ENCODE results near the gene SNRNP200.
A peak's percentile ranks its signal among the peaks of the same experiment; 100 is the strongest.
"Not testable (repeated sequence)": the region's sequence is repeated elsewhere in the genome, so short reads cannot be mapped to it uniquely, and the experiment has no call there.

The SNRNP200 gene

DNA sequence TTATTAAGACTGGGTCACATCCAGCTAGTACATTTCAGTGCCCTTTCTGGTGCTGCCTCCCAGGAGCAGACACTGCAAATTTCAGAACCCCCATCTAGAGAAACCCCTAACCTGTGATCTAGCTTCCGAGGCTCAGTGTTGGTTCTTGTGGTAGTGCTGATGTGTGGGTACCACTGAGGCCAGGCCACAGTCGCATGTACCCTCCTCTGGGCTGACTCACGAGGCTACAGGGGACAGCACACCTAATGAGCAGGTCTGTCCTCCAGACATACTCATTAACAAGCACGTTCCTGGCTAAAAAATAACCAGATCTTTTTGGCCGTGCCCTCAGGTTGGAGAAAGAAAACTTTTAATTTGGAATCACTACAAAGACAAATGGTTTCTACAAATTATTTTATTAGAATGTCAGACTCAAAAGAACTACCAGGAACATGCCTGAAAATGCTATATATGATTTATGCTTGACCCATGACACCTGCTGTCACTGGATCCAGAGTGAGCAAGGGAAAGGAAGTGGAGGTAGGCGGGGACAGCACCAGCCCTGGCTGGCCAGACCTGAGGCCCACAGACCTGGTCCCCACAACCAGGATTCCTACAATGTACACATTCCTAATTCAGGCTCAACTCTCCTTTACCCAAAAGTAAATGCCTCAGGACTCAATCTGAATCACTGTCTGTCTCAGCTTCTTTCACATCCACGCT is 30.8 kb downstream of the SNRNP200 start:
- DNase-seq (ENCODE audit: low read depth in 2 of 2), result no peak

DNA sequence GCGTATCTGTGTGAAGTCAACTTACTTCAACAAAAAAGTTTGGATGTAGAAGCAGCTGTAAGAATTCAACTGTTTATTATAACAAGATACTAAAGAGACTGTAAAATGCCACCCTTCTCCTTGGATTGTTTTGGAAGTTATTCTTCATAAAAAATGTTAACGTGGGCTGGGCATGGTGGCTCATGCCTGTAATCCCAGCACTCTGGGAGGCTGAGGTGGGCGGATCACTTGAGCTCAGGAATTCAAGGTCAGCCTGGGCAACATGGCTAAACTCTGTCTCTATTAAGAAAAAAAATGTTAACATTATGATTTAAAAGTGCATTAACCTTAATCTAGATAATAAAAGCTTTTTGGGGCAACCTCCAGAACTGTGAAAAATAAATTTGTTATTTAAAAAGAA is 31.6 kb downstream of the SNRNP200 start:
- DNase-seq (ENCODE audit: low read depth in 2 of 2), result no peak

DNA sequence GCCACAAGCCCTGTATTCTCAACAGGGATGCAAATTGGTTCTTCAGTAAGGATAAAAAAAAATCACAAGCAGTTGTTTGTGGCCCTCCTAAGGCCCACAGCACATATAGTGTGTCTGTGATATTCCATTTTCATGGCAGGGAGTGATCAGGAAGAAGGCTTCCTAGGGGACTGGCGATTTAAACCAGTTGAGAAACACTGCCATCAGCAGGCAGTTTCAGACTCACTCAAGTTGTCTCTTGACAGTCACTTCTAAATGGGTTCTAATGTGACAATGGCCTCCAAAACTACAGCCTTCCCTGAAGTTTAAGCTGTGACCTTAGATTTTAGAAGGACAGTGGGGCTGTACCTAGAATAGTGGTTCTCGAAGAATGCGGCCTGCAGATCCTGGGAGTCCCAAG is 33.4 kb downstream of the SNRNP200 start:
- DNase-seq (ENCODE audit: low read depth in 2 of 2), result no peak

- DNase-seq (ENCODE audit: low read depth in 2 of 2), result peak; percentile 34 to 56
Observed at GRCh38 chr2:96267159-96267971, 38.0 kb downstream of the SNRNP200 start.

GRCh38 chr2:96265840-96266679 is 39.3 kb downstream of the SNRNP200 start, which contains the start of the genes CIAO1 and TMEM127:
TSS of gene CIAO1 (plus strand) at chr2:96266225. CDS start at chr2:96266351, 126 bp downstream.
TSS of gene TMEM127 (minus strand) at chr2:96265997. CDS start at chr2:96265381, 616 bp downstream.
- DNase-seq (ENCODE audit: low read depth in 2 of 2), result peak; percentile 99

DNA sequence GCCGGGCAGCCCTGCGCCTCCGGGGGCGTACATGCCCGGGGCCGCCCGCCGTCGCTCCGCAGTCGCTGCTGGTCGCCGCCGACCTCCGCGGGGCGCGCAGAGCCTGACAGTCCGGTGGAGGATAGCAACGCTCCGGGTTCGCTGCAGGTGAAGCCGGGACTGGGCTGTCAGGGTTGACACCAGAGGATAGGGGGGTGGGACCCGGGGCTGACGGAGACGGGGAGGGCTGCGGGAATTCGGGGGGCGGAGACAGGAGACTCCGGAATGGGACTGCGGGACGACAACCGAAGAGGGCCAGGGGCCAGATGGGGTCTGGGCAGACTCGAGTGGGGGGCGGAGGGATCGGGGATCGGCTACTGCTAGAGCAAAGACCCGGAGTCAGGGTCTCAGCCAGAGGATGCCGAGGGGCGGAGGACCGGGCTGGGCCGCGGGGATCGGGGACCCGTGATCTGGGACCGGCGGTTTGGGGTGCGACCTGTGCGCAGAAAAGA is 40.0 kb downstream of the SNRNP200 start:
- DNase-seq (ENCODE audit: low read depth in 2 of 2), result peak; percentile 13

- DNase-seq (ENCODE audit: low read depth in 2 of 2), result no peak
Observed at GRCh38 chr2:96264656-96265348, 40.5 kb downstream of the SNRNP200 start.

DNA sequence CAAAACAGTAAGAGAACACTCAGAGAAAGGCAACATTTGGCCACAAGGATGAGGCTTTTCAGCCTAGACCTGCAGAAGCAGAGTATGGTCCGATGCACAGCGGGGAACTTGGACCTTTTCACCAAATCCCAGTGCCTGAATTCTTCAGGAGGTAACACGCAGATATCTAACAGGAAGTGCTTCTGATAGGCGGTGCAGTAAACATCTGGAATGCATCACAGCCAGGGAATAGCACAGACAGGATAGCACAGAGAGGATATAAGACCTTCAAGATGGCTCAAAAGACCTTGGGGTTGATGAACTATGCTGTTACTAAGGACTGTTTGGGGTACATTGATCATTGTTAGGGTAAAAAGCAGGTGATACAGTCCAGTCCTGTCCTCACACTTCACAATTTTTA is 41.3 kb downstream of the SNRNP200 start:
- DNase-seq (ENCODE audit: low read depth in 2 of 2), result no peak

DNA sequence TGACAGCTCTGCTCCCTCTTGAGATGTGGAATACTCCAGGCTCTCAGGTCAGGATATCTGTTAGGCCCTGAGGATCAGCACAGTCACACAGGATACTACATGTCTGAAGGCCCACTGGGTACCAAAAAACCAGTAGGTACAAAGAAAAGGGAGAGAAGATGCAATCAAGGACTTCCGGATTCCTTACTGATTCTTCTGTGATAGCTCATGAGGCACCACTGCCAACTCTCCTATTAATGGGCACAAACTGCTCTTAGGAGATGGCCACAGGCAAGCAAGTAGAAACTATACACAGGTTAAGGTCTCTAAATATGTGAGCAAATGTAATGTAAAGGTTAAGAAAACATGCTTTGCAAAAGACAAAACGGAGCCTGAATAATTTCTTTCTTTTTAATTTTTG is 43.0 kb downstream of the SNRNP200 start:
- DNase-seq (ENCODE audit: low read depth in 2 of 2), result no peak

- DNase-seq (ENCODE audit: low read depth in 2 of 2), result no peak
Observed at GRCh38 chr2:96261328-96262003, 43.9 kb downstream of the SNRNP200 start.

- DNase-seq (ENCODE audit: low read depth in 2 of 2), result peak in 1 of 2 donors; percentile 17
Observed at GRCh38 chr2:96260387-96261260, 44.7 kb downstream of the SNRNP200 start.

DNA sequence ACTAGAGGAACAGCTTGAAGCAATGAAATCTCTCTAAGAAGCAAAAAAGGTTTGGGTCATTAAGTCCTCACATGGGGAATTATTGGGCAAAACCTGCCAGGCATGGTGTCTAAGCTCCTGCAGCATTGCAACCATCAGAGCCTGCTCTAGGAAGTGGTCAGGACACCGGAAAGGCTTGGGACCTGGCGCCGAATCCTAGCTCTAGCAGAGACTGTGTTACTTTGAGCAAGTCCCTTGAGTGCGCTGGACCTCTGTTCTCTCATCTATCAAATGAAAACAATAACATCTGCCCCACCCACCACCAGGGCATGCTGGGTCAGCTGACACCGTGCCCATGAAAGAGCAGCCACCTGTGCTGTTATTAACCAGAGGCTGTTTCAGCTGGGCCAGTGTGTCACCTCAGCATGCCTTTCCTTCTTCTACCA is 45.8 kb downstream of the SNRNP200 start:
- DNase-seq (ENCODE audit: low read depth in 2 of 2), result no peak

DNA sequence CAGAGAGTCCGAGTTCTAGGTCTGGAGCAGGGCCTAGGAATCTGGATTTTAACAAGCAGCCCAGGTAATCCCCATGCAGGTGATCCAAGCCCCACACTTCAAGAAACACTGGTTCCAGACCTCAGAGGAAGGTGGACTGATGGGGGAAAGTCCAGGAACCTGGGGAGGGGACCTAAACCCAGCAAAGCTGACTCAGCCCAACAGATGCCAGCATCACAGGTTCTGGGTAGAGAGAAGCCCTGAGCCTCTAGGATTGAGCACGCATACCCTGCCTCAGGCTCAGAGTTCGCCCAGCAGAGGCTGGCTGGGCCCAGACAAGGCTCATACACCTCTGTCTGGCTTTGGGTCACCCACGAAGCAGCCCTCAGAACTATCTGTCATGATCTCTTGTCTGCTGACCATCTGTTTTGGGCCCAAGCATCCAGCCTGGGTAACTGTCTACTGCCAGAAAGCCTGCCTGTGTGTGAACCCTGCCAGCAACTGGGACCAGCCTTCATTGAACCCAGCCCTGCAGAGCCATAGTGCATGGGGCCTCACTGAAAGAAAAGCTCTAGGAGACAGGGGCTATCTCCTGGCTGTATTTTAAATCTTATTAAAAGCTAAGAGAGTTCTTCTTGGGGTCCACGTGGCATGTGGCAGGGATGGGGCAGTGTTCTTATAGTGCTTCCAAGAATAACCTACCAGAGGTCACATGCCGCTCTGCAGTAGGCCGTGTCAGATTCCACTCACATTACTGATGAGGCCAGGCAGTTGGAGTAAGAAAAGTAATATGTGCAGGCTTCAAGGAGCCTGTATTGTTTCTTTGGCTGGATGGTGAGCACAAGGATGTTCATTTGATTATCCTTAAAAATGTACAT is 47.0 kb downstream of the SNRNP200 start:
- DNase-seq (ENCODE audit: low read depth in 2 of 2), result no peak

DNA sequence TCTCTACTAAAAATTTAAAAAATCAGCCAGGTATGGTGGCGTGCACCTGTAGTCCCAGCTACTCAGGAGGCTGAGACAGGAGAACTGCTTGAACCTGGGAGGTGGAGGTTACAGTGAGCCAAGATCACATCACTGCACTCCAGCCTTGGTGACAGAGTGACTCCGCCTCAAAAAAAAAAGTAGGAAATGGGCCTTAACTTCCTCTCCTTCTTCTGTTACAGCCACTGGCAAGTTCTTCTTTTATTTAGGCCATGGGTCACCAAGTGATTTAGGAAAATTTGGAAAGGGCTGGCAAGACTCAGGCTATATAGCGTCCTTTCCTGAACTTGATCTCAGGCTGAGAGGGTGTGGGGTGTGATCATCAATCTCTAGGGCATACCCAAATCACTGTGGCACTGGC is 47.6 kb downstream of the SNRNP200 start:
- not testable (repeated sequence) for DNase-seq (ENCODE audit: low read depth in 2 of 2)

DNA sequence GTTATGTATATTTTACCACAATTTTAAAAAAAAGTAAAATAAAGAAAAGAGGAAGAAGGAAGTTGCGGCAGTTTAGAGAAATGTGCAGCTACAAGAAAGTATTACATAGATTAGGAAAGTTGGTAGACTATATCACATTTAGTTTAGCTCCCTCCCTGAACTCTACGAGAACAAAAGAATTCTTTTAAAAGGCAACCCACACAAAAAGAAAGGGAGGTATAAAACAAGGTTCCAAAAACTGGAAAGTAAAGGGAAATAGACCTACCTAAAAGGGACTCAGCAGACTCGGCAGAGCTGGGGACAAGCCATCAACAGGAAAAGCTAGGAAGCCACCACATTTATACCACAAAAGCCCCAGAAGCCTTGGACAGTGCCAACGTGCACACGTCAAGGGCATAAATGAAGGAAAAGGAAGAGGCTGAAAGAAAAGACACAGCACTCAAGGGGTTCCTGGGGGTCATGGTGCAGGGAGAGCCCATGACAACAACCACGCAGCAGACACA is 48.7 kb downstream of the SNRNP200 start:
- no peak for DNase-seq (ENCODE audit: low read depth in 2 of 2)

DNA sequence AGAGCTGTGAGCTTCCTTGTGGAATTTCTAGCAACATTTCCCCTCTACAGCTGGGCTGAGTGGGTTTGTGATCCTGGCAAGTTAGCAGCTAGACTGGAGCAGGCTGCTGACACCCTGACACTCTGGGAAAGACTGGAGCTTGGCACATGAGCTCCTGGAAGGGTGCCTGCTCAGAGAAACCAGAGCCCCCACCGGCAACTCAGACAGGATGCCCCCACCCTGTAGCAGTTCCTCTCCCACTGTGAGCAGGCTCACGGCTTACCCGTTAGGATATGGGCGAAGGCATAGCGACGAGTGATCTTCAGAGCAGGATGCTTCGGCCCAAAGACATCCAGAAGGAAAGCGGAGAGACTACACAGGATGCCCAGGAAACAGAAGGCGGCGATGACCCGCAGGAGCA is 50.8 kb downstream of the SNRNP200 start:
- DNase-seq (ENCODE audit: low read depth in 2 of 2), result no peak

DNA sequence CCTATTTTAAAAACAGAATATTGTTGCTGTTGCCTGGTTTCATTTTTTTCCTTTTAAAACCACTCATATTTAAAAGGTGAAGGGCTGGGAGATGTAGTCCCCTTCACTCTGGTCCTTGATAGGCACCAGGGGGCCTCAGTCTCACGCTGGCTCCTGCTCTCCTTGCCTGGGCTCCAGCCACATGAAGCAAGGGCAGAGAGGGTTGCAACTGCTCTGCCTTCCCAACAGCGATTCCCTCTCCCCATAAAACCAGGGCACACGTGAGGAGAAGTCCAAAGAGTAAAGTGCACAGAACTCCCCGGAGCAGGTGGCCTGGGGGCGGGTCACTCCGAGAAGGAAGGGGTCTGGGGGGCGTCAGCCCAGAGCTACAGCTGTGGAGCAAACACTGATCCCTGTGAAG is 52.3 kb downstream of the SNRNP200 start:
- DNase-seq (ENCODE audit: low read depth in 2 of 2), result no peak

- DNase-seq (ENCODE audit: low read depth in 2 of 2), result no peak
Observed at GRCh38 chr2:96252526-96252925, 52.8 kb downstream of the SNRNP200 start.

Measured in stimulated activated CD8-positive, alpha-beta memory T cell treated with anti-CD3 and anti-CD28 coated beads, Interleukin-15, amount 100 ng/mL, for 48 hours (primary cell).